Pons (tissue), 1 donor: ENCODE data around the gene NRG2.
A peak's percentile ranks its signal among the peaks of the same experiment; 100 is the strongest.

Experiments used
- DNase-seq: peaks from one replicate; pipeline ENCODE4 v3.0.0-alpha.2; 2016; ENCODE audit warnings: low spot score

The NRG2 gene

DNA sequence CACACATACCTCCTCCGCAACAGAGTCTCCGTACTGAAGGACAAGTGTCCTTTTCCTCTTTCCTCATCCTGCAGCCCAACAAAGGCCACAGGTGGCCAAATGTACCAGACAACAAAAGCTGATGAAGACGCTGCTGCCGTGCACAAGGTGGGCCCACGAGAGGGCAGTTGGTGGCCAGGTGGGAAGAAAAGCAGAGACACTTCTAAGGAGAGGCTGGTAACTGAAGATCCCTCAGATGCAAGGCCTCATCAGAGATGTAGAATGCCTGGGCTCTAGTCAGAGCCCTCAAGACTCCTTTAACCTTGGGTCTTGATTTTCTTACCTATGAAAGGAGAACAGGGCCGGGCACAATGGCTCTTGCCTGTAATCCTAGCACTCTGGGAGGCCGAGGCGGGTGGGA, 75.7 kb downstream of the NRG2 start:
- no peak for DNase-seq

- no peak for DNase-seq
These were observed 76.2 kb downstream of the NRG2 start for GRCh38 chr5:139966856-139967255.

GRCh38 chr5:139964994-139965565, 78.0 kb downstream of the NRG2 start:
- DNase-seq: no peak

- DNase-seq: peak; percentile 39
These were observed 78.7 kb downstream of the NRG2 start for GRCh38 chr5:139964266-139964993.

- no peak for DNase-seq
These were observed 80.7 kb downstream of the NRG2 start for GRCh38 chr5:139962445-139962844.

GRCh38 chr5:139961435-139962157, 81.5 kb downstream of the NRG2 start:
- DNase-seq: peak; percentile 39

GRCh38 chr5:139960723-139961383, 82.2 kb downstream of the NRG2 start:
- DNase-seq: no peak

DNA sequence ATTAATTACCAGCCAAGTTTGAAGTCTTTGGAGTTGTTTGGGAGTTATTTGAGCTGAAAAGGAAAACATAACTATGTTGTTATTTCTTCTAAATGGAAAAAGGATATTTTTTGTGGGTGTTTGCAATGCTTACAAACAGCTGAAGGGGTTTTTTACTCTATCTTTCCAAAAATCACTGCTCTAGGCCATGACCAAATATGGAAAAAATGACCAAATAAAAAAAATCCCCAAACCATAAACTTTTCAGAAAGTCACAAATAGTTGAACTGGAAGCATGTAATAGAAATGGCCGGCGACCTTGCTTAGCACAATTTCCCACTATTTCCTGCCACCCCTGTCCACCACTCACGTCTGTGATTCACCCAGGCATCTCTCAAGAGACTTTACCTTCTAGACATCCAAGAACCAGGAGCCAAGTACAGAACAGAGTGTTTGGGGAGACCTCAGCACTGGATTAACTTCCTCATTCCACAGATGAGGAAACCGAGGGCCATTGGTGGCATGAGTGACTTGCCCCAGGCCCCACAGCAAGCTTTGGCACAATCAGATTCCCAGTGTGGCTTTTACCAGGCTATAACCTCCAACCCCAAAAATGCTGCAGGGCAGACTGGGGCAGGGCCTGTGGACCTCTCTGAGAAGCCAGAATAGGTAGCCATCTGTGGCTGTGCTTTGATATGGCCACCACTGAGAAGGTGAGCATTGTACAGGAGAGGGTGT, 84.5 kb downstream of the NRG2 start:
- DNase-seq: no peak

- DNase-seq: no peak
These were observed 86.8 kb downstream of the NRG2 start for GRCh38 chr5:139956342-139956741.

- DNase-seq: no peak
These were observed 87.4 kb downstream of the NRG2 start for GRCh38 chr5:139955616-139956273.

DNA sequence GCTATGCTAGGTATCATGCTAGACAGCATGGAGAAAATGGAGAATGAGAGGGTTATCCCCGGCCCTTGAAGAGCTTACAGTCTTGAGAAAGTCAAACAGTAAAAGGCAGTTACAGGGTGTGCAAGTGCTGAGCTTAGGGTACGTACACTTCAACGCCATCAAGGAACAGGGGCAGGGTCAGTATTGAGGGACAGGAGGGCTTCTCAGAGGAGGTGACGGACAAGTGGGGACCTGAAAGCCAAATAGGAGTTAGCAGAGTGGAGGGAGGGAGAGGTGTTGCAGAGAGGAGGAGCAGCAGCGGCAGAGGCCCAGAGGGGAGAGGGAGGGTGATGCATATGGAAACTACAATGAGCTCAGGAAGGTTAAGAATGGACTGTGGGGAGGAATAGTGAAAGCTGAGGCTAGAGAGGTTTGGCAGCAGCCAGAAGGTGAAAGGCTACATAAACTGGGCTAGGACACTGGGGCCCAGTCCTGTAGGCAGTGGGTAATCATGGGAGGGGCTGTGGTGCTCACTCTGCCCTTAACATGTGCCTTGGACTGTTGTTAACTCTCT, 88.0 kb downstream of the NRG2 start:
- no peak for DNase-seq

DNA sequence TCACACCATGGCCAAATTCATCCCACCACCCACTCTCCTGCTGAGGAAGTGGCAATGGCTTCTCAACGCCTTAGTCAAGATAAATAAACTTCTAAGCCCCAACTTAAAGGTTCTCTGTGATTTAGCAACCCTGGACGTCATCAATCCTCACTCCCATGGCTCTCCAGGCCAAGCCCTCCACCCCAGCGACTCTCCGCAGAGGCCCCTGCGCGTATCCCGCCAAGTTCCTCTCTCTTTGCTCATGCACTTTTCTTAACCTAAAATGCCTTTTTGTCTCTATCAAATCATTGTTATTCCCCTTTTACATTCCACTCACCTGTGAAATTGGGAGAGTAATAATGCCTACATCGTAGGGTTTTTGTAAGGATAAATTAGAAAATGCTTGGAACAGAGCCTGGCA, 88.6 kb downstream of the NRG2 start:
- no peak for DNase-seq

GRCh38 chr5:139954022-139954421, 89.1 kb downstream of the NRG2 start:
- no peak for DNase-seq

- DNase-seq: no peak
These were observed 90.5 kb downstream of the NRG2 start for GRCh38 chr5:139952574-139952973.

GRCh38 chr5:139951983-139952382, 91.1 kb downstream of the NRG2 start:
- DNase-seq: no peak

DNA sequence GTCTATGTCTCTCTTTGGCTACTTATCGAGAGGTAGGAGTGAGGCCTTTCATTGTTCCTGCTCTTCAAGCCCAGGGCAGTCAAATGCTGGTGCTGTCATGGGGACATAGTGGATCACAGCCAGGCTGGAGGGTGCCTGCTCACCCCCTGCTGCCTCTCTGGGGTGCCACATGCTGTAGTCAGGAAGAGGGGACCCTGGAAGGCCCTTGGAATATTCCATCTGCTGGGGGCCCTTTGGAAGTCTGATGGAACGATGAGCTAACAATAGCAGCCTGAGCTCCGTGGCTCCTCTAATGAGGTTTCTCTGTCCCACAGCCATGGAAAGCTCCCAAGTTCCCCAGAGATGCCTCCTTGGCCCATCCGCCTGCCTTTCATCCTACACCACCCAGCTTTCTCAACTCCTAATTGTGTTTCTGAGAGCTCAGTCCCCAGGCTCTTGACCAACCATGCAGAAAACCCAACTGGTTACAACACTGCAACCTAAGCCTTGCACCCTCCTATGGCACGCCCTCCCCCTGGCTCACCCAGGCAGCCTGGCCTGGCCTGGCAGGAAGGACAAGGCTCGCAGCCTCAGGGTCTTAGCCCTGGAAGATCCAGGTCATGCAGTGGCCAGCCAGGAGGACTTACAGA, 91.7 kb downstream of the NRG2 start:
- peak; percentile 24 for DNase-seq

DNA sequence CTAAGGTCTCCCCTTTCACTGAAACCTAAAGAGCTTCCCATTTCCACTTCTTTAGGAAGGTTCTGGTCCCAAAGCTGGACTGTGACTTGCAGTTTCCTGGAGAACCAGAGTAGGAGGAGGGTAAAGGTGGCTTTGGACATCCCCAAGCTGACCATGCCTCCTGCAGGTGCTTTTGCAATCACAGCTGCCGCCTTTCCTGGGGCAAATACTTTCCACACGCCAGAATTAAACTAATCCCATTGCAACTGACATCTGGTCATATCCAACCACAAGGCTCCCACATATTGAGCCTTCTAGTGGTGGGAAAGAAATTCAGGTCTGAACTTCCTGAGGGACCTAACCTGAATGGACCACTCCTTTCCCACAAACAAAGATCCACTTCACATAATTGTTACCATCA, 92.7 kb downstream of the NRG2 start:
- DNase-seq: no peak

DNA sequence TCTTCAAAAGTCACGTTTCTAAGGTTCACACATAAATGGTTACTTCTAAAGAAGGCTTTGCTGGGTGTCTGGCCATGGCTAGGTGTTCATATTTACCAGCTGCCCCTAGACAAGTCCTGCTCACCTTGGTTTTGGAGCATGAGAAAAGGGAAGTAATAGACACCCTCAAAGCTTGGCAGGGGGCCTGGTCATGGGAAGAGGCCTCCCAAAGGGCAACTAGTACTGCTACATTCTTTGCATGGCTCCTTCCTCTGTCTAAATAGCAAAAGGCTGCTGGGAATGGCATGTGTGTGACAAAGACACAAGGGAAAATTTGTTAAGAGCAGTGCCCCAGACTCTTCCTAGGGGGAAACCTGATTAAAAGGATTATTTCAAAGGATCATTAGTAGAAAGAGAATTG, 93.4 kb downstream of the NRG2 start:
- DNase-seq: peak; percentile 60

- DNase-seq: no peak
These were observed 95.4 kb downstream of the NRG2 start for GRCh38 chr5:139947727-139948126.

- no peak for DNase-seq
These were observed 96.7 kb downstream of the NRG2 start for GRCh38 chr5:139946440-139946839.

DNA sequence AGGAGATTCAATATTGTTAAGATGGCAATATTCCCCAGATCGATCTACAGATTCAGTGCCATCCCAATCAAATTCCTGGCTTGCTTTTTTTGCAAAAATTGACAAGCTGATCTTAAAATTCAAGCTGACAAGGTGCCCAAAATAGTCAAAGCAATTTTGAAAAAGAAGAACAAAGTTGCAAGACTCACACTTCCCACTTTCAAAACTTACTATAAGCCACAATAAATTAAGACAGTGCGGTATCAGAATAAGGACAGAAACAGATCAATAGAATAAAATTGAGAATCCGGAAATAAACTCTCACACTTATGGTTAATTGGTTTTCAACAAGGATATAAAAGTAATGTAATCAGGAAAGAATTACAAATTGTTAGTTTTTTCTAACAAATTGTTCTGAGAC, 97.1 kb downstream of the NRG2 start:
- peak; percentile 50 for DNase-seq
